ENCODE results near the gene FAM131A.
A peak's percentile ranks its signal among the peaks of the same experiment; 100 is the strongest.

Gene FAM131A

DNA sequence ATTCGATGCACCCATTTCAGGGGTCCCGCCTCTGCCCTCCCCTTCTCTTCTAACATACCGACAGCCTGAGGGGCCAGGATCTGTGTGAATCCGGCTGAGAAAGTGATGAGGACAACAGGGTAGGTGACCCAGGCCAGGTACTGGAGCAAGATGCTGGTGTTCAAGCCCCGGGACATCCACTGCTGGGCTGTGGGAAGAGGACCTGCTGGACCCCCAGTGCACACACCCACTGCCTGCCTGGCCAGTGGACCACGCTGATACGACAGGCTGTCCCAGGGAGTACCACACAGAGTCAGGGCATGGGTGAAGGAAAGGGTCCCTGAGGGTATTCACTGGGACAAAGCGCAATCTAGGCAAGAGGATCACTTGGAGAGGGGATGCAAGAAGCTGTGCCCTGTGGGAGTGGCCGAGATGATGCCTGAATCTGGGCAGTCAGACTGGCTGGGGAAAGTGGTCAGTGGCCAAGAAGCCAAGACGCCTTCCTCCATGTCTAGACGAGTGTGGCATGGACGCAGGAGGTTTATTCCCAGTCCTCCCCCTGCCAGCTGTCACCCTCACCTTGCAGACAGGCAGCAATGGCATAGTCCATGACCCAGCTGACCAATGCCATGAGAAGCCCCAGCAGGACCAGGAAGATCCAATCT lies 20.8 kb downstream of the FAM131A start:
- no peak for DNase-seq (ENCODE audit: low read depth)

- no peak for DNase-seq (ENCODE audit: low read depth)
These were observed 21.5 kb downstream of the FAM131A start for GRCh38 chr3:184358921-184359350.

DNA sequence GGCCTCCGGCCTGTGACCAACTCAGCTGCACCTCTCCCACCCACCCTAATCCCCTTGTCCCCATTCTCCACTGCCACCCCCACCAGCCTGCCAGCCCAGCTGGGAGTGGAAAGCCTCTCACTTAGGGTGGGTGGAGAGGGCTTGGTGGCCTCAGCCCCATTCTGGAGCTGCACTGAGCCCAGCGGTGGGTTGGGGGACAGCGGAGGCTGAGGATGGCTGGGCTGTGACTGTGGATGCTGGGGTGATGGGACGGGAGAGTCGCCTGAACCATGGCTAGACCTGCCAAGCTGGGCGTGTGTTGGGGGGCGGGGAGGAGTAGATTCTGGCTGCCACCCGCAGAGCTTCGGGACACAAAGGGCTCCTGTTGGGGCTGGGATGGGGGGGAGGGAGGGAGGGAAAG lies 22.2 kb downstream of the FAM131A start:
- no peak for DNase-seq (ENCODE audit: low read depth)

GRCh38 chr3:184360070-184360928 lies 22.9 kb downstream of the FAM131A start:
- DNase-seq (ENCODE audit: low read depth), result no peak

GRCh38 chr3:184360929-184361531 lies 23.6 kb downstream of the FAM131A start:
- DNase-seq (ENCODE audit: low read depth), result no peak

GRCh38 chr3:184361532-184361931 lies 24.1 kb downstream of the FAM131A start, which contains the start of the genes CLCN2 and POLR2H:
Gene CLCN2, minus strand, starts transcription at chr3:184361605. Its CDS starts 126 bp downstream, at chr3:184361479.
Gene POLR2H, plus strand, starts transcription at chr3:184361710. Its CDS starts 1,783 bp downstream, at chr3:184363493.
- no peak for DNase-seq (ENCODE audit: low read depth)

- no peak for DNase-seq (ENCODE audit: low read depth)
These were observed 24.7 kb downstream of the FAM131A start for GRCh38 chr3:184361932-184362667.

DNA sequence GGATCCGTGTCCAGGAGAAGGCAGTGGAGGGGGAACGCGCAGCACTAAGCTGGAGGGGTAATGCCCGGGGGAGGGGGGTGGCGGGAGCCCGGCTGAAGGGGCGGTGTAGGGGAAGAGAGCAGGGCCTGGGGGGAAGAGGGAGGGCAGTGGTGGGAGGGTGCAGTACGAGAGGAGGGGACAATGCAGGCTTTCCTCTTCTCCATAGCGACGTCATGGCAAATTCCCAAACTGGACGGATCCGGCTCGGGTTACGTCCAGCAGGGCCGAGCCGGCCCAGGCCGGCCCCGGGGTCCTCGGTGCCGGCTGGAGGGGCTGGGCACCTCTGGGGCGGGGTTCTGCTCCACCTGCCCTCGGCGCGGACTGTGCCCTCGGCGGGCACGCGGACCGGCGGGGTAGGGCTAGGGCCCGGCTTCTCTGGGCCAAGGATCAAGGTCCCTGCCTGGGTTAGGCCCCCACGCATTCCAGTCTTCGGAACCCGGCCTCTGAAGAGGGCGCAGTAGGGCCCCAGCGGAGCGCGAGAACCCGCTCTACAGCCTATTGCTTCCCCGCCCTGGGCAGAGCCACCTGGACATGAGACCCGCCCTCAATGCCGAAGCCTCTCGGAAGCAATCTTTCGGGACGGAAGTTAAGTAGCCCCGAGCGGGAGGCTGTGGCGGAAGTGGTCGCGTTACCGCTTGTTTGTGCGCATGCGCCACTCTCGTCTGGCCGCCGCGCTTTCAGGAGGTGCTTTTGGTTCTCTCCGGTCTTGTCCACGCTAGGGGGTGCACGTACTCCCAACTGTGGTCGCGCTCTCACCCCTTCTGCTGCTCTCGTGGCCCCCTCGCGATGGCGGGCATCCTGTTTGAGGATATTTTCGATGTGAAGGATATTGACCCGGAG lies 25.5 kb downstream of the FAM131A start:
- peak; percentile 77 for DNase-seq (ENCODE audit: low read depth)

- DNase-seq (ENCODE audit: low read depth), result no peak
These were observed 29.4 kb downstream of the FAM131A start for GRCh38 chr3:184366619-184367289.

DNA sequence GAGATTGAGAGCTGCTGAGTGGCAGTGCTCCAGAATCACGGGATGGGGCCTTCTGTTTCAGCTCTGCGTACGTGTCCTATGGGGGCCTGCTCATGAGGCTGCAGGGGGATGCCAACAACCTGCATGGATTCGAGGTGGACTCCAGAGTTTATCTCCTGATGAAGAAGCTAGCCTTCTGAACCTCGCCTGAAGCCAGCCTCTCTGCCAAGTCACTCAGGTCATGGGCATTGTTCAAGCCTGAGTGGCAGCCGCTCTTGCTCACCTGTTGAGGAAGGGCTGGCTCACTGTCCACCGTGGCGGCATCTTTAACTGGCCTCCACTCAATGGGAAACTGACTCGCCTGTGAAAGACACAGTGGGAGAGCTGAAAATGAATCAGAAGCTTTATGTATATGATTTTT lies 30.7 kb downstream of the FAM131A start:
- DNase-seq (ENCODE audit: low read depth), result no peak

DNA sequence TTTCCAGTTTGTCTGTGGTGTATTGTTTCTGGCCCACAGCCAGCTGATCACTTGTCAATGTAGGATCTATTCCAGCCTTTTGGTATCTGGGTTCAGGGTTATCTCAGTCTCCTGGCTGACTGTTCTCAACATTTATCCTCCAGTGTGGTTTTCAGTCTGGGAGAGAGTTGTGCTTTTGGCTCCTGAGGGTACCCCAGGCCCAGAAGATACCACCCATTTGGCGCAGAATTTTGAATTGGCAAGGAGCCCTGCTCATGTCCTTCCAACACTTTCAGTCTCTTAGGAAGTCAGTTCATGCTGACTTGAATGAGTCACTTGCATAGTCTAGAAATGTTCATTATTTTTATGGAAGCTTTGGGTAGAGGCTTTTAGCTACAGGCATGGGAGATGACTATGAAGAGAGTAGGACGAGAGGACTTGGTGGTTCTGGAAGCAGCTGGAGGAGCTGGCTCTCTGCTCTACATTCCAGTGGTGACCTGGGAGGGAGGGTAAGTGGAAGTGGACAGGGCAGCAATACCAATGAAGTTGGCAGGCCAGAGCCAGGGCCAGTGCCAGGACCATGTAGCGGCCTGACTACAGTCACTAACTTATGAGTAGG lies 31.3 kb downstream of the FAM131A start:
- DNase-seq (ENCODE audit: low read depth), result peak; percentile 65

GRCh38 chr3:184371570-184372018 lies 34.2 kb downstream of the FAM131A start:
- DNase-seq (ENCODE audit: low read depth), result peak; percentile 37

DNA sequence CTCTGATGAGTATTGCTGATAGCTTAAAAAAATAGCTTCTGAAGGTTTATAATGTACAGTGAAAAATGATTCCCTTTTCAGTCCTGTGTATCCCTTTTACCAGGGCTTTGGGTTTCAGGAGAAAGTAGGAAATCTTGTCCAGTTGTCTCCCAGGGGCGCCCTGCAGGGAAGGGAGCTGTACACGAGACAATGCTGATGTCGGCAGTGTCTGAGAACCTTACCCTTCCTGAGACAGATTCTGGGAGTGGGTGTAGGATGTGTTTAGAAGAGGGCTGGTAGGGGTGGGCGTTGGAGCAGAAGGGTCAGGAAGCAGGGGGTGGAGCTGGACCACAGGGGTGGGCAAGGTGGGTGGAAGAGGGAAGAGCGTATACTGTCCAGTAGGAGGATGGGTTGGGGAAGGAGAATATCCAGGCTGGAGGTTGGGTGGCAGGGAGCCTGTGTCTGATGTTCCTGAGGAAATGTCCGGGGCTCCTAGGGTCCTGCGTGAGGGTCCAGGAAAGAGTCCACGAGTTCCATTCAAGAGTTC lies 35.0 kb downstream of the FAM131A start:
- no peak for DNase-seq (ENCODE audit: low read depth)

GRCh38 chr3:184372911-184373310 lies 35.5 kb downstream of the FAM131A start:
- DNase-seq (ENCODE audit: low read depth), result no peak

DNA sequence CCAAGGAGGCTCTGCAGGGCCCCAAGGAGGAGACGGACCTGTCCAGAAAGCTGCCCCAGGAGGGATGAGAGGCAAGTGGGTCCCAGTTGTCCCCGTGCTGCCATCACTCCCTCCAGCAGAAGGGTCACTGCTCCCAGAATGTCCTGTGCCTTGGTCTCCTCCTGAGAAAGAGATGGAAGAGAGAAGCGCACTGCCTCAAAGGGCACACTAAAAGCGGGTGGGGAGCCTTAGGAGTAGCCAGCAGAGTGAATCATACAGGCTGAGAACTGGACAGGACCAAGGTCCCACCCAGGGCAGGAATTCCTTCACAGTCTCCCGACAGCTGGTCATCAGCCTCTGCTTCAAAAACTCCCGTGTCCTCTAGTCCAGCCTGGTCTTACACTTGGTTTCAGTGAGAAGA lies 36.0 kb downstream of the FAM131A start:
- peak; percentile 43 for DNase-seq (ENCODE audit: low read depth)

- no peak for DNase-seq (ENCODE audit: low read depth)
These were observed 38.5 kb downstream of the FAM131A start for GRCh38 chr3:184375747-184376461.

DNA sequence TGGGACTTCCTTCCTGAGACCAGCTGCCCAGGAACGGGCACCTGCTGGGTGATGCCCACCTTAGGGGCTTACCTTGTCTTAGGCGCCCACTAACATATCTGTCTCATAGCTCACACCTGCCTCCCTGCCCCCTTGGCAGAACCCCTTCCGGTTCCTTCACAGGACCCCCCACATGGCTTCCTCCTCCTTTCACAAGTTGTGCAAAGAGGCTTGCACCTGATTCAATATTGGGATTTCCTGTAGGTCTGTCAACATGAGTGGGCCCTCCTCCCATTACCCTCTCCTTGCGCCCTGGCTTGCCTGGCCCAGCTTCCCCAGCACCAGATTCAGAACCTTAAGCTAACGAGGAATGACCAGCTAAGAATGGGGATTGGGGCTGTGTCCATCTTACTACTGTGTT lies 40.0 kb downstream of the FAM131A start:
- no peak for DNase-seq (ENCODE audit: low read depth)

DNA sequence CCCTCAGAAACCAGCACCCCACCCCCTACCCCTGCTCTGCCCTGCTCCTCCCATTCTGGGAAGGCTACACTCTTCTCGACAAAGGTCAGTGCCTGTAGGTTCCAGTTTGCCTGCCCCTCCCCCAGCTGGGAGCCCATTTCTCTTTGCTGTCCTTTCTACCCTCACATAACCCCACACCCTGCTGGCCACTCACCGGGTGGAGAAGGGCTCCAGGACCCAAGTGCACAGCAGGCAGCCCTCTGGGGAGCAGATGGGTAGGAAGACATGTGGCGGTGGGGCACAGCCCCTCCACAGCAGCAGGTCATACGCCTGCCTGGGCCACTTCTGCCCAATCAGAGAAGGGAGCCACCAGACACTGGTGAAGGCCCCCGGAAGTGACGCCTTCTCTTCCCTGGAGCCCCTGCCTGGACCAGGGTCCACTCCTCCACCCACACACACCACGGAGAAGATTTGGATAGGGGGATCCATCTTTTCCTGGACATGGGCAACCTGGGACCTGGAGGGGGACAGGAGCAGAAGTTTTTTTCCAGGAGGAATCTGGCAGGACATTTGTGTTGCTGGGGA lies 40.6 kb downstream of the FAM131A start, which contains the start of gene THPO:
TSS of gene THPO (minus strand) at position 326 of the 564 bp plus-strand sequence. CDS start 1,948 bp downstream, outside the sequence.
- DNase-seq (ENCODE audit: low read depth), result no peak

All from GM04503 (cell line).